Measurements from ENCODE around the gene SPTBN4.

DNA sequence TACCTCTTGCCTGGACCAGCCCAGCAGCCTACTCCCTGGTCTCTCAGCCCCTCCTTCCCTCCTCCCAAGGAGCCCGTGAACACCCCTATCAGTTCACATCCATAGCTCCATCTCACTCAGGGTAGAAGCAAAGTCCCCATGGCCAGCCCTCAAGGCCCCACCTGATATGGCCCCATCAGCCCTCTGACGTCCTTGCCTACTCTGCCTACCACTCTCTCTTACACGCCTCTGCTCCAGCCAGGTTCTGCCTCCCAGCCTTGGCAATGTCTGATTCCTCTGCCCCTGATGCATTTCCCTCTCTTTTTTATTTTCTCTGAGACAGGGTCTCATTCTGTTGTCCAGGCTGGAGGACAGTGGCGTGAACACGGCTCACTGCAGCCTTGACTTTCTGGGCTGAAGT lies 14.8 kb upstream of the SPTBN4 start:
- TF ChIP-seq POLR2A (IDR thresholded peaks at IDR 0.05), result no peak
- TF ChIP-seq, protein P1, sequence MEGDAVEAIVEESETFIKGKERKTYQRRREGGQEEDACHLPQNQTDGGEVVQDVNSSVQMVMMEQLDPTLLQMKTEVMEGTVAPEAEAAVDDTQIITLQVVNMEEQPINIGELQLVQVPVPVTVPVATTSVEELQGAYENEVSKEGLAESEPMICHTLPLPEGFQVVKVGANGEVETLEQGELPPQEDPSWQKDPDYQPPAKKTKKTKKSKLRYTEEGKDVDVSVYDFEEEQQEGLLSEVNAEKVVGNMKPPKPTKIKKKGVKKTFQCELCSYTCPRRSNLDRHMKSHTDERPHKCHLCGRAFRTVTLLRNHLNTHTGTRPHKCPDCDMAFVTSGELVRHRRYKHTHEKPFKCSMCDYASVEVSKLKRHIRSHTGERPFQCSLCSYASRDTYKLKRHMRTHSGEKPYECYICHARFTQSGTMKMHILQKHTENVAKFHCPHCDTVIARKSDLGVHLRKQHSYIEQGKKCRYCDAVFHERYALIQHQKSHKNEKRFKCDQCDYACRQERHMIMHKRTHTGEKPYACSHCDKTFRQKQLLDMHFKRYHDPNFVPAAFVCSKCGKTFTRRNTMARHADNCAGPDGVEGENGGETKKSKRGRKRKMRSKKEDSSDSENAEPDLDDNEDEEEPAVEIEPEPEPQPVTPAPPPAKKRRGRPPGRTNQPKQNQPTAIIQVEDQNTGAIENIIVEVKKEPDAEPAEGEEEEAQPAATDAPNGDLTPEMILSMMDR (IDR thresholded peaks at IDR 0.05), result no peak

Data from body of pancreas (tissue), 4 donors.